HUES6 (cell line): ENCODE measurements around the gene CALHM2.

Source experiments
- H3K27ac ChIP-seq: 2 replicates; pipeline ENCODE4 v1.7.0; 2013; ENCODE audit warnings: low read depth, mild to moderate bottlenecking, low read length, inconsistent platforms
- H3K27me3 ChIP-seq: 2 replicates; pipeline ENCODE4 v1.6.1; 2013; ENCODE audit warnings: low read length; ENCODE audit not compliant: control insufficient read depth, insufficient read depth
- H3K36me3 ChIP-seq: 2 replicates; pipeline ENCODE4 v1.6.1; 2013; ENCODE audit warnings: low read length; ENCODE audit not compliant: control insufficient read depth, insufficient read depth
- H3K4me1 ChIP-seq: 2 replicates; pipeline ENCODE4 v1.6.1; 2013; ENCODE audit warnings: low read length; ENCODE audit not compliant: control insufficient read depth, insufficient read depth
- H3K4me3 ChIP-seq: 2 replicates; pipeline ENCODE4 v1.5.1; 2013; ENCODE audit warnings: low read depth, low read length
- H3K9ac ChIP-seq: one replicate; pipeline ENCODE4 v1.6.1; 2013; ENCODE audit warnings: mild to moderate bottlenecking, low read length
- H3K9me3 ChIP-seq: 2 replicates; pipeline ENCODE4 v1.6.1; 2013; ENCODE audit warnings: low read depth, low read length; ENCODE audit not compliant: control insufficient read depth, insufficient read depth

The CALHM2 gene

GRCh38 chr10:103475437-103475836 lies 23.3 kb upstream of the CALHM2 start:
- Histone ChIP-seq H3K4me3 (no peak overlapping the region), H3K9me3 (no peaks in the 10 kb centered on the region), H3K36me3 (no peaks in the 10 kb centered on the region), H3K27me3 (no peaks in the 10 kb centered on the region), H3K4me1 (peaks cover 44% of the 10 kb centered on the region), H3K9ac (no peak overlapping the region), H3K27ac (no peak overlapping the region)

GRCh38 chr10:103474077-103474476 lies 21.9 kb upstream of the CALHM2 start:
- Histone ChIP-seq H3K4me1 (peaks cover 38% of the 10 kb centered on the region), H3K27me3 (no peaks in the 10 kb centered on the region), H3K36me3 (no peaks in the 10 kb centered on the region), H3K4me3 (no peak overlapping the region), H3K27ac (no peak overlapping the region), H3K9ac (no peak overlapping the region), H3K9me3 (no peaks in the 10 kb centered on the region)

GRCh38 chr10:103473261-103473671 lies 21.1 kb upstream of the CALHM2 start:
- H3K36me3 ChIP-seq: no peaks in the 10 kb centered on the region
- H3K4me3 ChIP-seq: no peak overlapping the region
- no peaks in the 10 kb centered on the region for H3K9me3 ChIP-seq
- no peaks in the 10 kb centered on the region for H3K27me3 ChIP-seq
- no peak overlapping the region for H3K9ac ChIP-seq
- no peak overlapping the region for H3K27ac ChIP-seq
- peaks cover 30% of the 10 kb centered on the region for H3K4me1 ChIP-seq

- no peak overlapping the region for H3K4me3 ChIP-seq
- H3K27ac ChIP-seq: no peak overlapping the region; the same call in 1 of the 2 replicates
- no peaks in the 10 kb centered on the region for H3K9me3 ChIP-seq
- no peaks in the 10 kb centered on the region for H3K27me3 ChIP-seq
- H3K36me3 ChIP-seq: no peaks in the 10 kb centered on the region
- H3K4me1 ChIP-seq: peaks cover 28% of the 10 kb centered on the region
- H3K9ac ChIP-seq: no peak overlapping the region
Observed at GRCh38 chr10:103472005-103472404, 19.8 kb upstream of the CALHM2 start.

- no peak overlapping the region for H3K9ac ChIP-seq
- peak overlapping the region; percentile 70; the same call in 1 of the 2 replicates for H3K27ac ChIP-seq
- H3K4me3 ChIP-seq: no peak overlapping the region
- peaks cover 18% of the 10 kb centered on the region for H3K4me1 ChIP-seq
- no peaks in the 10 kb centered on the region for H3K27me3 ChIP-seq
- no peaks in the 10 kb centered on the region for H3K36me3 ChIP-seq
- H3K9me3 ChIP-seq: no peaks in the 10 kb centered on the region
Observed at GRCh38 chr10:103470761-103471653, 18.8 kb upstream of the CALHM2 start.

- peaks cover 17% of the 10 kb centered on the region for H3K4me1 ChIP-seq
- no peak overlapping the region for H3K9ac ChIP-seq
- no peaks in the 10 kb centered on the region for H3K36me3 ChIP-seq
- H3K9me3 ChIP-seq: no peaks in the 10 kb centered on the region
- H3K4me3 ChIP-seq: no peak overlapping the region
- H3K27ac ChIP-seq: no peak overlapping the region
- no peaks in the 10 kb centered on the region for H3K27me3 ChIP-seq
Observed at GRCh38 chr10:103469201-103469600, 17.0 kb upstream of the CALHM2 start.

GRCh38 chr10:103467406-103467805 lies 15.2 kb upstream of the CALHM2 start:
- no peak overlapping the region for H3K4me3 ChIP-seq
- no peaks in the 10 kb centered on the region for H3K36me3 ChIP-seq
- no peak overlapping the region for H3K27ac ChIP-seq
- no peaks in the 10 kb centered on the region for H3K9me3 ChIP-seq
- H3K27me3 ChIP-seq: no peaks in the 10 kb centered on the region
- H3K9ac ChIP-seq: no peak overlapping the region
- peaks cover 17% of the 10 kb centered on the region for H3K4me1 ChIP-seq

- no peak overlapping the region for H3K9ac ChIP-seq
- no peak overlapping the region for H3K27ac ChIP-seq
Observed at GRCh38 chr10:103466734-103467133, 14.6 kb upstream of the CALHM2 start.

GRCh38 chr10:103465411-103466179 lies 13.4 kb upstream of the CALHM2 start:
- no peak overlapping the region for H3K27ac ChIP-seq
- H3K4me1 ChIP-seq: peaks cover 2% of the 10 kb centered on the region; the same call in 1 of the 2 replicates
- H3K4me3 ChIP-seq: no peak overlapping the region
- H3K9ac ChIP-seq: no peak overlapping the region
- H3K27me3 ChIP-seq: no peaks in the 10 kb centered on the region
- H3K36me3 ChIP-seq: no peaks in the 10 kb centered on the region
- H3K9me3 ChIP-seq: no peaks in the 10 kb centered on the region

More at GRCh38 chr10:103466734-103467133, 14.6 kb upstream of the CALHM2 start:
- Histone ChIP-seq H3K4me1 (peaks cover 13% of the 10 kb centered on the region), H3K27me3 (no peaks in the 10 kb centered on the region), H3K9me3 (no peaks in the 10 kb centered on the region), H3K4me3 (no peak overlapping the region), H3K36me3 (no peaks in the 10 kb centered on the region)

- H3K27ac ChIP-seq: no peak overlapping the region
- H3K9ac ChIP-seq: no peak overlapping the region
- H3K36me3 ChIP-seq: no peaks in the 10 kb centered on the region
- H3K4me1 ChIP-seq: peaks cover 6% of the 10 kb centered on the region; the same call in 1 of the 2 replicates
- no peaks in the 10 kb centered on the region for H3K27me3 ChIP-seq
- H3K4me3 ChIP-seq: no peak overlapping the region
- no peaks in the 10 kb centered on the region for H3K9me3 ChIP-seq
Observed at GRCh38 chr10:103463499-103463898, 11.3 kb upstream of the CALHM2 start.

- peaks cover 7% of the 10 kb centered on the region; the same call in 1 of the 2 replicates for H3K4me1 ChIP-seq
- H3K36me3 ChIP-seq: no peaks in the 10 kb centered on the region
- no peak overlapping the region for H3K27ac ChIP-seq
- H3K4me3 ChIP-seq: no peak overlapping the region
- H3K9me3 ChIP-seq: no peaks in the 10 kb centered on the region
- no peaks in the 10 kb centered on the region for H3K27me3 ChIP-seq
- H3K9ac ChIP-seq: no peak overlapping the region
Observed at GRCh38 chr10:103459615-103460014, 7.4 kb upstream of the CALHM2 start.
